BE2C (cell line): Measurements from ENCODE around the gene ATP11A.
A peak's percentile ranks its signal among the peaks of the same experiment; 100 is the strongest.

Experiments
- DNase-seq: peaks from one replicate; pipeline ENCODE4 v3.0.0-alpha.2; 2020
- H3K27me3 ChIP-seq: fragments of 250-450 bp; sonication (Bioruptor Pico); 2 replicates; pipeline ENCODE4 v1.5.1; 2020; ENCODE audit warnings: mild to moderate bottlenecking
- H3K36me3 ChIP-seq: fragments of 250-450 bp; sonication (Bioruptor Pico); 2 replicates; pipeline ENCODE4 v1.5.1; 2020; ENCODE audit warnings: mild to moderate bottlenecking
- H3K4me1 ChIP-seq: fragments of 250-450 bp; sonication (Bioruptor Pico); 2 replicates; pipeline ENCODE4 v1.5.1; 2020
- H3K4me3 ChIP-seq: 2 replicates; pipeline ENCODE4 v1.5.1; 2011; ENCODE audit warnings: low read depth, low read length
- H3K9me3 ChIP-seq: fragments of 250-450 bp; sonication (Bioruptor Pico); 2 replicates; pipeline ENCODE4 v1.5.1; 2020
- TF ChIP-seq, protein P1 (sequence below): IDR thresholded peaks from 2 replicates; pipeline ENCODE4 v1.5.1; 2012; ENCODE audit warnings: mild to moderate bottlenecking, low read depth, low read length

ATP11A gene

DNA sequence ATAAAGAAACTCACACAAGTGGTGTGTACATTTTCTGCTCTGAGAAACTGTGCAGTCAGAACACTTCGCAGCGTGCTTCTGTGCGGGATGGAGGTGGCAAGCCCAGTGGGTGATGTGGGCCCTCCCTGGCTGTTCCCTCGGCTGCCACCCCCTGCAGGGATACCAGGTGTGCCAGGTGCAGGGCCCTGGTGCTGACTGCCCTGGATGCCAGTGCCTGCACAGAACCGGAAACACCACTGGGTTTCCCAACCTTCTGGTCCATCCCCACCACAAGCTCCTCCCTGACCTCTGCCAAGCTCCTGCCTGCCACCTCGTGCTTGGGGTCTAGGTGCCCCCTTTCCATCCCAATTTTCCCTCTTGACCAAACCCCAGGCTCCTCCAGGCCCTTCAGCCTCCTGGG is 197.3 kb downstream of the ATP11A start:
- Histone ChIP-seq H3K4me1 (peaks cover 4% of the 10 kb centered on the region), H3K4me3 (no peak overlapping the region), H3K27me3 (no peaks in the 10 kb centered on the region), H3K9me3 (no peaks in the 10 kb centered on the region), H3K36me3 (no peaks in the 10 kb centered on the region)
- TF ChIP-seq, protein P1, sequence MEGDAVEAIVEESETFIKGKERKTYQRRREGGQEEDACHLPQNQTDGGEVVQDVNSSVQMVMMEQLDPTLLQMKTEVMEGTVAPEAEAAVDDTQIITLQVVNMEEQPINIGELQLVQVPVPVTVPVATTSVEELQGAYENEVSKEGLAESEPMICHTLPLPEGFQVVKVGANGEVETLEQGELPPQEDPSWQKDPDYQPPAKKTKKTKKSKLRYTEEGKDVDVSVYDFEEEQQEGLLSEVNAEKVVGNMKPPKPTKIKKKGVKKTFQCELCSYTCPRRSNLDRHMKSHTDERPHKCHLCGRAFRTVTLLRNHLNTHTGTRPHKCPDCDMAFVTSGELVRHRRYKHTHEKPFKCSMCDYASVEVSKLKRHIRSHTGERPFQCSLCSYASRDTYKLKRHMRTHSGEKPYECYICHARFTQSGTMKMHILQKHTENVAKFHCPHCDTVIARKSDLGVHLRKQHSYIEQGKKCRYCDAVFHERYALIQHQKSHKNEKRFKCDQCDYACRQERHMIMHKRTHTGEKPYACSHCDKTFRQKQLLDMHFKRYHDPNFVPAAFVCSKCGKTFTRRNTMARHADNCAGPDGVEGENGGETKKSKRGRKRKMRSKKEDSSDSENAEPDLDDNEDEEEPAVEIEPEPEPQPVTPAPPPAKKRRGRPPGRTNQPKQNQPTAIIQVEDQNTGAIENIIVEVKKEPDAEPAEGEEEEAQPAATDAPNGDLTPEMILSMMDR, result no peak
- DNase-seq, result no peak

DNA sequence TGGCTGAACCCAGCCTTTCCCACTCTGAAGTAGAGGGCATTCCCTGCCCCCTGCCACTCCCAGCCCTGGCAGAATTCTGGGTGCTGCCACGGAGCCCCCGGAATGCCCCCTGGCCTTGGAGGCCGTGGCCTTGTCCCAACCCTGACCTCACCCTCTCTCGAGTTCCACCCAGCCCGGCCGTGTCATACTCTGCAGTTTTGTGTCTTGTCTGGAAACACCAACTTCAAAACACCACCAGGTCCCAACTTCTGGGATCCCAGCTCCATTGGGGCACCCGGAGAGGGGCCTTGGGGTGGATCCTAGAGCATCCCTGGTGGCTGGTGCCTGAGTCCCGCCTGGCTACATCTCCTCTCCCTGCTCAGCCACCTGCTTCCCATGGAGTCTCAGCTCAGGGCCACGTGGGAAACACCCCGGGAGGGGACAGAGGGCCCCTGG is 197.7 kb downstream of the ATP11A start:
- no peaks in the 10 kb centered on the region for H3K27me3 ChIP-seq
- TF ChIP-seq, protein P1, result no peak
- H3K9me3 ChIP-seq, result no peaks in the 10 kb centered on the region
- DNase-seq, result no peak
- no peaks in the 10 kb centered on the region for H3K36me3 ChIP-seq
- peaks cover 6% of the 10 kb centered on the region for H3K4me1 ChIP-seq
- H3K4me3 ChIP-seq, result no peak overlapping the region

DNA sequence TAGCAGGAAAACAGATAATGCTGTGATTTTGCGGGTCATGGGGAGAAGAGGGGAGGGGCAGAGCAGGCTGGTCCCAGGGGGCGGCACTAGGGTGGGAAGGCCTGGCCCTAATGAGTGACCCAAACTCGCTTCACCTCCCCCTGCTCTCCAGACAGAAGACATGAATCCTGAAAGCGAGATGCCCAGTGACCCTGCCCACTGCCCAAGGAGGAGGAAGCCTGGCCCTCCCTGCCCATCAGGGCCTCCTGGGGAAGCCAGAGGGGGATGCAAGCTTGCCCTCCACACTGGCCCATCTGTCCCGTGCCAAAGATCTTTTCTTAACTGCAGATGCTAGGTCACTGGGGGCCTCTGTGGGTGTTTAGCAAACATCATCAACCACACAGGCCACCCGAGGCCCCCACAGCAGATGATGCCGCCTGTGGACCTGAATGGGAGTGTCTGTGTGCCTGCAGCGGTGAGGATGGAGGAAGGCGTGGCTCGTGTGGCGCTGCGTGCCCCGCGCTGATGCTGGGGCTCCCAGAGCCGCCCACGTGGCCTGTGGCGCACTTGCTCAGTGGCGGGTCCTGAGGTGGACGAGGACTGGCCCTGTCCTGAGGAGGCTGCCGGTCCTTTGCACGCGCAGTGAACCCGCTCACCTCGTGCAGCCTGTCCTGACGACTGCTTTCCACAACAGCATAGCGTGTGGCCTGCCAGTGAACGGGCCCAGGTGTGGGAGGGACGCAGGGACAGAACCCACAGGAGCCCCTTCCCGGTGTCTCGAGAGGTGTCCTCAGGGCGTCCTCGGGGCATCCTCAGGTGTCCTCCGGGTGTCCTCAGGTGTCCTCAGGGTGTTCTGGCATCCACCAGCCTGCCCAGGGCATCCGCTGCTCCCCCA is 198.6 kb downstream of the ATP11A start:
- no peak overlapping the region for H3K4me3 ChIP-seq
- DNase-seq, result peak; percentile 3
- no peaks in the 10 kb centered on the region for H3K36me3 ChIP-seq
- TF ChIP-seq, protein P1, result no peak
- no peaks in the 10 kb centered on the region for H3K27me3 ChIP-seq
- H3K9me3 ChIP-seq, result no peaks in the 10 kb centered on the region
- H3K4me1 ChIP-seq, result peaks cover 15% of the 10 kb centered on the region

DNA sequence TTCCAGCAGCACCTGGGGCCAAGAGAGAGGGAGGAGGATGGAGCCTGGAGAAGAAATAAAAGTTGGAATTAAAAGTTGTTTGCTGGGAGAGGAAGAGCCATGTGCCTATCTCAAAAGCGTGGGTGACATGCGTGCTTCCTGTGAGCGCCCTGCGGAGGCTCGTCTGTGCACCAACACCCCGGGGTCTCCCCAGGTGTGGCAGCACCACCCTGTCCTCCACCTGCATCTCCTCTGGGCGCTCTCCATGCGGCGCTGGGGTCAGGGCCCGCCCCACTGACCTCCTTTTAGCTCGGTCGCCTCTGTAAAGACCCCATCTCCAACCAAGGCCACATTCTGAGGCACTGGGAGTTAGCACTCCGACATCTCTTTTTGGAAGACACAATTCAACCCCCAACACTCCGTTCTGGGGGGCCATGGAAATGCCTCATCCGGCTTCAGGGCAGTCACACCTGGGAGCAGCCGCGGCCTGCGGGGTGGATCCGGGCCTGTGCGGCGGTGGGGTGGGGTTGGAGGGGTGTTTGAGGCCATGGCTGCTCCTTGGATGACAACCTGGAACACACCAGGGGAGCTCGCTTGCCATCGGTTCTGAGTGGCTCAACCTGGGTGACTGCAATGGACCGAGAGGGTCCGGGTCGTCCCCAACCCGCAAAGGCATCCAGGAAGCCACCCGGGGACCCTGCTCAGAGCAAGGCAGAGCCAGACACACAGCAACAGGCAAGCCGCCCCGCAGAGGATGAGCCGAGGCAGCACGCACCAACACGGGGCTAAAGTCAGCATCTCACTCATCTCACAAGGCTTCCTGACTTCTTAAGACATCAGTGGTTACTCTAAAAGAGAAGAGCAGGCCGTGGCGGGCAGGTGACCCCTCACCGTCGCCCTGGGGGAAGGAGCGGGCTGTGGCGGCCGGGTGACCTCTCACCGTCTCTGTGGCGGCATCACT is 199.8 kb downstream of the ATP11A start:
- Histone ChIP-seq H3K27me3 (no peaks in the 10 kb centered on the region), H3K4me1 (peaks cover 18% of the 10 kb centered on the region), H3K9me3 (no peaks in the 10 kb centered on the region), H3K36me3 (no peaks in the 10 kb centered on the region), H3K4me3 (no peak overlapping the region)
- DNase-seq, result no peak
- TF ChIP-seq, protein P1, result no peak

DNA sequence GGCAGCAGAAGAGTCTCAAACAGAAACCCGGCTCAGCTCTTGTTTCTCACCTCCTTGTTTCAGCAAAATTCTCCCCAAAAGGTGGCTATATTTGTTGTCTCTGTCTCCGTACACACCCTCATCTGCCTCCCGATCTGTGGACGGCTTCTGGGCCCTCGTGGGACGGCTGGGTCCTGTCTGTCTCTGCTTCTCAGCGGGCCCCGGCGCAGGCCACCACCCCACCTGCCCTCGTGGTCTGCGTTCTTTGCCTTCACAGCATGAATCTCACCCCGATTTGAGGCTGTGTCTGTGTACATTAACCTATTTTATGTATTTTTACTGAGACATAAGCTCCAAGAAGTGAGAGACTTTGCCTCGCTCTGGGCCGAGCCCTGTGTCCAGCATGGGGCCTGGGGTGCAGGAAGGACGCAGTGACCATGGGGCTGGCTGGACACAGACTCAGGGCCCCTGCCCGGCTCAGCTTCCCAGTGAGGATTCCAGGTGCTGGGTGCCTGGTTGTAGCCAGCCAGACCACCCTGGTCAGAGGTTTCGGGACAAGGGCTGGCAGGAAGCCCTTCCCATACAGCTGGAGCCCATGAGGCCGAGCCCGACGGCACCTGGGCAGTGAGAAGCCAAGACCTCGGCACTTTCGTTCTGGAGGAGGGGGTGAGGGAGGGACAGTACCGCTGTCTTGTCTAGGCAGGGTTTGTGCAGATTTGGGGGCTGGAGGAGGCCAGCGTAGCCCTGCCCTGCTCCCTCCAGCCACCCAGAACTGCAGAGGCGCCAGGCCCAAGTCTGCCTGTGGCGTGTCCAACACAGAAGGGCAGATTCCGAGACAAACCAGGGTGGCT is 200.7 kb downstream of the ATP11A start:
- TF ChIP-seq, protein P1, result no peak
- Histone ChIP-seq H3K4me3 (no peak overlapping the region), H3K4me1 (peaks cover 16% of the 10 kb centered on the region), H3K9me3 (no peaks in the 10 kb centered on the region), H3K27me3 (no peaks in the 10 kb centered on the region), H3K36me3 (no peaks in the 10 kb centered on the region)
- no peak for DNase-seq
